Ovary (tissue), 3 donors: ENCODE results near the gene CENPU.

ENCODE experiments used
- EP300 ChIP-seq: sonication (generic); formaldehyde crosslinking; IDR thresholded peaks from one replicate; pipeline ENCODE4 v1.6.1; 2017; ENCODE audit warnings: antibody characterized with exemption
- POLR2A ChIP-seq: fragments of 450-650 bp; IDR thresholded peaks from one replicate; pipeline ENCODE4 v1.6.1; 2017; ENCODE audit warnings: antibody characterized with exemption, mild to moderate bottlenecking, moderate library complexity
- TF ChIP-seq, protein P1 (sequence below), 3 donors: fragments of 450-650 bp in 2 of 3; fragments of 200-600 bp in 1 of 3; IDR thresholded peaks; one replicate each; pipeline versions ENCODE4 v1.5.1 to v1.8.0; 2016 to 2022; ENCODE audit warnings: antibody characterized with exemption in 3 of 3, mild to moderate bottlenecking in 1 of 3
- donor health status: DM: no; HTN: no; CAD: no.

DNA sequence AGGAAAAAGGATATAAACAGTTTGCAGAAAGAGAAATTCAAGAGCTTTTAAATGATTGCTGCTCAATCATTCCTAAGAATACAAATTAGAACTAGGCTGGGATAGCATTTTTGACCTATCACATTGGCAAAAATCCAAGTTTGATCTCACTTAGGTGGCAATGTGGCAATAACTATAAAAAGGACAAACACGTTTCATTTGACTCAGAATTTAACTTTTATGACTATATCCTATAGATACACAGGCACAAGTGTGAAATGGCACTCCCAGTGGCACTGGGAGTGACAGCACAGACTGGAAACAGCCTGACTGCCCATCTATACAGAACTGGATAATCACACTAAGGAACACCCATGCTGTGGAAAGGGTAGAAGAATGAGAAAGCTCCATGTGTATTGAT lies 11.1 kb downstream of the CENPU start:
- TF ChIP-seq, protein P1, sequence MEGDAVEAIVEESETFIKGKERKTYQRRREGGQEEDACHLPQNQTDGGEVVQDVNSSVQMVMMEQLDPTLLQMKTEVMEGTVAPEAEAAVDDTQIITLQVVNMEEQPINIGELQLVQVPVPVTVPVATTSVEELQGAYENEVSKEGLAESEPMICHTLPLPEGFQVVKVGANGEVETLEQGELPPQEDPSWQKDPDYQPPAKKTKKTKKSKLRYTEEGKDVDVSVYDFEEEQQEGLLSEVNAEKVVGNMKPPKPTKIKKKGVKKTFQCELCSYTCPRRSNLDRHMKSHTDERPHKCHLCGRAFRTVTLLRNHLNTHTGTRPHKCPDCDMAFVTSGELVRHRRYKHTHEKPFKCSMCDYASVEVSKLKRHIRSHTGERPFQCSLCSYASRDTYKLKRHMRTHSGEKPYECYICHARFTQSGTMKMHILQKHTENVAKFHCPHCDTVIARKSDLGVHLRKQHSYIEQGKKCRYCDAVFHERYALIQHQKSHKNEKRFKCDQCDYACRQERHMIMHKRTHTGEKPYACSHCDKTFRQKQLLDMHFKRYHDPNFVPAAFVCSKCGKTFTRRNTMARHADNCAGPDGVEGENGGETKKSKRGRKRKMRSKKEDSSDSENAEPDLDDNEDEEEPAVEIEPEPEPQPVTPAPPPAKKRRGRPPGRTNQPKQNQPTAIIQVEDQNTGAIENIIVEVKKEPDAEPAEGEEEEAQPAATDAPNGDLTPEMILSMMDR (IDR thresholded peaks at IDR 0.05) = no peak
- TF ChIP-seq EP300 (no peak), POLR2A (no peak)
